Transverse colon (tissue), 4 donors: ENCODE measurements around the gene TRMT2A. TPM values are rescaled to one million over a fixed set of nuclear protein-coding genes. Genes with fewer than 3 reads are reported as not detected.

ENCODE experiments used
- DNase-seq: peaks from one replicate; pipeline ENCODE4 v3.0.0-alpha.2; 2019
- H3K27ac ChIP-seq, 4 donors: fragments of 200-600 bp; sonication (generic); 2 replicates each; pipeline ENCODE4 v1.5.1; 2016 to 2018; ENCODE audit warnings: inconsistent platforms in 4 of 4
- H3K27me3 ChIP-seq: fragments of 200-600 bp; sonication (generic); 2 replicates; pipeline ENCODE4 v1.5.1; 2017; ENCODE audit warnings: inconsistent platforms
- H3K36me3 ChIP-seq, 4 donors: fragments of 200-600 bp; sonication (generic); 2 replicates each; pipeline ENCODE4 v1.5.1; 2017 to 2019; ENCODE audit warnings: inconsistent platforms in 4 of 4
- H3K4me1 ChIP-seq, 4 donors: fragments of 200-600 bp; sonication (generic); 2 replicates each; pipeline ENCODE4 v1.5.1; 2017 to 2020; ENCODE audit warnings: inconsistent platforms in 4 of 4
- H3K4me3 ChIP-seq, 4 donors: fragments of 200-600 bp; sonication (generic); 1 replicate in 1 of 4; 2 replicates in 3 of 4; pipeline versions ENCODE4 v1.5.1 to v1.6.1; 2017 to 2019; ENCODE audit warnings: inconsistent platforms in 4 of 4
- H3K9me3 ChIP-seq, 2 donors: fragments of 200-600 bp; sonication (generic); 2 replicates each; pipeline ENCODE4 v1.5.1; 2017 to 2019; ENCODE audit warnings: inconsistent platforms in 2 of 2
- EP300 ChIP-seq: sonication (generic); formaldehyde crosslinking; IDR thresholded peaks from one replicate; pipeline ENCODE4 v1.6.1; 2017; ENCODE audit warnings: antibody characterized with exemption, low read depth
- POLR2A ChIP-seq: fragments of 450-650 bp; IDR thresholded peaks from one replicate; pipeline ENCODE4 v1.6.1; 2016; ENCODE audit warnings: antibody characterized with exemption, mild to moderate bottlenecking, moderate library complexity
- POLR2AphosphoS5 ChIP-seq, 3 donors: sonication (generic); formaldehyde crosslinking; IDR thresholded peaks; one replicate each; pipeline ENCODE4 v1.6.1; 2016; ENCODE audit warnings: antibody characterized with exemption in 3 of 3
- WGBS, 2 donors: methylation state at CpG; one replicate each; pipeline ENCODE4 v1.1.5; 2018; ENCODE audit warnings: low coverage in 1 of 2; 5-methylcytosine and 5-hydroxymethylcytosine counted together
- in situ Hi-C, 4 donors: fragments of 200-750 bp; cut with MboI; loops; one replicate each; pipeline versions ENCODE4 v1.15.0 to v1.15.1; 2017; ENCODE audit warnings: low sequenced_read_pairs in 3 of 4, low pct_ligation_motif_present in 1 of 4, low pct_unique_long_range_greater_than_20kb in 1 of 4
- intact Hi-C: fragments of 100-400 bp; cut with DNase I; formaldehyde crosslinking; loops from one replicate; pipeline ENCODE4 v1.15.1; 2023; ENCODE audit warnings: low total_unique reads
- total RNA-seq, 4 donors: library from RNA; depleted of rRNA; stranded (reverse); fragments of >200 nt; gene quantifications; one replicate each; pipeline ENCODE4 v1.1.0, GENCODE V29; 2016
- TF ChIP-seq, protein P1 (sequence below), 5 experiments: fragments of 200-600 bp in 3 of 5; fragments of 450-650 bp in 2 of 5; sonication (generic) in 3 of 5; IDR thresholded peaks; 1 replicate in 2 of 5; 2 replicates in 3 of 5; pipeline ENCODE4 v1.5.1; 2016 to 2017; ENCODE audit warnings: antibody characterized with exemption in 5 of 5, inconsistent platforms in 3 of 5, mild to moderate bottlenecking in 2 of 5, moderate library complexity in 1 of 5

TRMT2A gene
- total RNA-seq, 4 donors from 2014 or later = 38.6 to 77.4 (median 46.5) TPM

- intact Hi-C loops (no loop called here), in situ Hi-C loops (no loop called here)
- Histone ChIP-seq H3K27me3 (no peaks in the 10 kb centered on the region), H3K27ac (no peak overlapping the region), H3K4me3 (no peak overlapping the region), H3K4me1 (peaks cover 8 to 26% (median 13%) of the 10 kb centered on the region in 4 donors), H3K9me3 (no peaks in the 10 kb centered on the region), H3K36me3 (peaks cover 0 to 67% (median 18%) of the 10 kb centered on the region in 4 donors)
- no peak for DNase-seq
- TF ChIP-seq POLR2A = no peak
- no peak for TF ChIP-seq POLR2AphosphoS5 (IDR thresholded peaks at IDR 0.05)
- no peak for TF ChIP-seq EP300
- TF ChIP-seq, protein P1, sequence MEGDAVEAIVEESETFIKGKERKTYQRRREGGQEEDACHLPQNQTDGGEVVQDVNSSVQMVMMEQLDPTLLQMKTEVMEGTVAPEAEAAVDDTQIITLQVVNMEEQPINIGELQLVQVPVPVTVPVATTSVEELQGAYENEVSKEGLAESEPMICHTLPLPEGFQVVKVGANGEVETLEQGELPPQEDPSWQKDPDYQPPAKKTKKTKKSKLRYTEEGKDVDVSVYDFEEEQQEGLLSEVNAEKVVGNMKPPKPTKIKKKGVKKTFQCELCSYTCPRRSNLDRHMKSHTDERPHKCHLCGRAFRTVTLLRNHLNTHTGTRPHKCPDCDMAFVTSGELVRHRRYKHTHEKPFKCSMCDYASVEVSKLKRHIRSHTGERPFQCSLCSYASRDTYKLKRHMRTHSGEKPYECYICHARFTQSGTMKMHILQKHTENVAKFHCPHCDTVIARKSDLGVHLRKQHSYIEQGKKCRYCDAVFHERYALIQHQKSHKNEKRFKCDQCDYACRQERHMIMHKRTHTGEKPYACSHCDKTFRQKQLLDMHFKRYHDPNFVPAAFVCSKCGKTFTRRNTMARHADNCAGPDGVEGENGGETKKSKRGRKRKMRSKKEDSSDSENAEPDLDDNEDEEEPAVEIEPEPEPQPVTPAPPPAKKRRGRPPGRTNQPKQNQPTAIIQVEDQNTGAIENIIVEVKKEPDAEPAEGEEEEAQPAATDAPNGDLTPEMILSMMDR (IDR thresholded peaks at IDR 0.05) = no peak
- WGBS, 2 donors = 85 to 88% methylated on average over 3 to 14 of the region's 14 CpGs
Measured at GRCh38 chr22:20087319-20088262, 29.4 kb downstream of the TRMT2A start.

DNA sequence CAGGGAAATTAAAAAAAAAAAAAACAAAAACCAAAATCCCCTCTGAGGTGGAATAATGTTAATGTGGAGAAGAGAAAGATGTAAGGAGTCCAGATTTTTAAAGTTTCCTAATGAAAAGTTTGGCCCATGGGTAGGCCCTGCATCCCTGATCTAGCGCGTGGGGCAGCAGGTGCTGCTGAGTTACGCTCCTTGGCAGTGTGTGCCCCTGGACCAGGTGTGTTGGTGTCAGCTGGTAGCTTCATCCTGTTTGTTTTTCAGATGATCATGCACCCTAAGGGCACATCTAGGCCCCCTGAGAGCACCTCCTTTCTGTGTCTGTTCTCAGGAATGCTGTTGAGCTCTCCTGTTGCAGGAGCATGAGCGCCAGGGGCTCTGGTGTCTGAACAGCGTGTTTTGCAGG lies 30.3 kb downstream of the TRMT2A start:
- no peak for DNase-seq

GRCh38 chr22:20086101-20086599 lies 30.9 kb downstream of the TRMT2A start:
- 93 to 97% methylated on average over 10 to 24 of the region's 24 CpGs for WGBS, 2 donors
- Histone ChIP-seq H3K36me3 (peaks cover 0 to 53% (median 13%) of the 10 kb centered on the region in 4 donors), H3K9me3 (no peaks in the 10 kb centered on the region), H3K4me1 (peaks cover 21 to 40% (median 25%) of the 10 kb centered on the region in 4 donors), H3K27ac (no peak overlapping the region), H3K4me3 (no peak overlapping the region), H3K27me3 (no peaks in the 10 kb centered on the region)
- intact Hi-C loops (no loop called here), in situ Hi-C loops (no loop called here)
- TF ChIP-seq, protein P1 (IDR thresholded peaks at IDR 0.05) = no peak
- DNase-seq = no peak

More for the DNA sequence above, 30.3 kb downstream of the TRMT2A start:
- TF ChIP-seq, protein P1 (IDR thresholded peaks at IDR 0.05) = no peak
- TF ChIP-seq POLR2A (no peak), EP300 (no peak), POLR2AphosphoS5 (IDR thresholded peaks at IDR 0.05) (no peak)
- peaks cover 15 to 34% (median 19%) of the 10 kb centered on the region in 4 donors for H3K4me1 ChIP-seq
- H3K27me3 ChIP-seq = no peaks in the 10 kb centered on the region
- in situ Hi-C loops = no loop called here
- no peaks in the 10 kb centered on the region for H3K9me3 ChIP-seq
- 97% methylated on average over 5 of the region's 5 CpGs; no CpG with 5 or more reads in 1 of the 2 donors for WGBS, 2 donors
- H3K36me3 ChIP-seq = peaks cover 0 to 59% (median 16%) of the 10 kb centered on the region in 4 donors
- no peak overlapping the region for H3K27ac ChIP-seq
- intact Hi-C loops = no loop called here
- H3K4me3 ChIP-seq = no peak overlapping the region

- Histone ChIP-seq H3K4me1 (peaks cover 22 to 45% (median 29%) of the 10 kb centered on the region in 4 donors), H3K4me3 (no peak overlapping the region), H3K27me3 (no peaks in the 10 kb centered on the region), H3K9me3 (no peaks in the 10 kb centered on the region), H3K36me3 (peaks cover 0 to 48% (median 10%) of the 10 kb centered on the region in 4 donors), H3K27ac (no peak overlapping the region)
- intact Hi-C loops (no loop called here), in situ Hi-C loops (no loop called here)
- TF ChIP-seq, protein P1 (IDR thresholded peaks at IDR 0.05) = no peak
- WGBS, 2 donors = 87% methylated on average over 20 of the region's 20 CpGs; no CpG with 5 or more reads in 1 of the 2 donors
- DNase-seq = no peak
Measured at GRCh38 chr22:20085651-20086050, 31.4 kb downstream of the TRMT2A start.
